Fibroblast of skin of right biceps (primary cell): ENCODE data around the gene RSU1.

Source experiments
- DNase-seq: peaks from one replicate; pipeline ENCODE4 v3.0.0-alpha.2; 2013

Gene RSU1

DNA sequence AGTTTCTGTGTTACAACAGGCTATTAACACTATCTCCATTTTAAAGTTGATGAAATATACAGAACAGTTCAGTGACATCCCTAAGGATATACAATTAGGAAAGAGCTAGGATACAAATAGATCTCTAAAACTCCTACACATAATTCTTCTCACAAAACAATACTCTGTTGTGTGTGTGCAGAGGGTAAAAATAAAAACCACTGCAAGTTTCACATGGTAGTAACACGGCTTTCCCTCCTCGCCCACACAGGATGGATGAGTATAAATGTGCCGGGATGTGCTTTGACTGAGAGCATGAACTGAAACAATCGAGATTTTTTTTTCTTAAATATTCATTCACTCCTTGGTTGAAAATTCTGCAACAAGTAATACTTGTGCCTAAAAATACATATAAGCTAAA is 164.0 kb downstream of the RSU1 start:
- no peak for DNase-seq

DNA sequence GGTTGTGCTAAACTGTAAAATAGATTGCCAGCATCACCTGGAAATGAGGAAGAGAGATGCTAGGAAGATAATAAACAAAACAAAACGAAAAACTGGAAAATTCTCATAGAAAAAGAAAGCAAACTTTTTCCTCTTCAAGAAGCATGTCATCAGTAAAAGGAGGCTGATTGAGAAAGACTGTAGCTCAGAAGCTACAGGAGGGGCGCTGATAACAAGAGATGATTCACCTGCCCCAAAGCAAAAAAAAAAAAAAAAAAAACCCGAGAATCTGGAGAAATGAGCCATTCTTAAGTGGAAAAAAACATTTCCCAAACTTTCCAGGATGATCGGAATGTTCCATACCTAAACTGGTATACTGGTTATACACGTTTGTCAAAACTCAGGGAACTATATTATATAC is 165.1 kb downstream of the RSU1 start:
- DNase-seq = no peak

DNA sequence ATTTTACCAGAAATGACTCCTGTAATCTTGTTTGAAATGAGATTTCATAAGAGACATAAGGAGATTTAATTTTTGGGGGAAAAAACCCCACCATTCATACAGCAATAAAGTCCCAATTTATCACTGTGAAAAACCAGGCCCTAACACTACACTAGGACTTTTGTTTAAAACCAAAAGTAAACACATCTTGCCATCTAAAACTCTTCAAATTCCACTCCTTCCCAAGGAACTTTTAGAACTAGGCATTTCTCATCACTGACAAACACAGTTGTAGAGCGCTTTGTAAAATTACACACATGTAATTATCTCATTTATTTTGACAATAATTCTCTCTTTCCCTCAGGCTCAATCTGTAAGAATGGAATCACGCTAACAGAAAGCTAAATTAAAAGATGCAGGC is 167.5 kb downstream of the RSU1 start:
- DNase-seq = no peak

DNA sequence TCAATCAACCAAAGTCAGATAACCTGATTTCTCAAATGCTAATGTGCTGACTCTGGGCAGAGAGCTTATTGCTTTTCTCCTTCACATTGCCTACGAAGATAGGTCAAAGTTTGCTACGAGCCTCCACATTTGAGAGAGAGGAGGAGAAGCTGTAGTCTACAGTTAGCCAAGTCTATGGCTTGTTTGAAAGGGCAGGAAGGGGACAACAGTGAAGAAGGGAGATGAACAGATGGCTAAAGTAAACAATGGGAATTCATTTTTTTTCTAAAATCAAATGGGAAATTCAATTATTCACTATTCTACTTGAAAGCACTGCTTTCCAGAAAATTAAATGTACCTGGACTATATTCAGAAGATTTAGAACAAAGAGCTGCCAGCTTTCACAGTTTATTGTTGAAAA is 168.9 kb downstream of the RSU1 start:
- DNase-seq = no peak

GRCh38 chr10:16646181-16647059 is 170.8 kb downstream of the RSU1 start:
- peak; percentile 16 for DNase-seq

DNA sequence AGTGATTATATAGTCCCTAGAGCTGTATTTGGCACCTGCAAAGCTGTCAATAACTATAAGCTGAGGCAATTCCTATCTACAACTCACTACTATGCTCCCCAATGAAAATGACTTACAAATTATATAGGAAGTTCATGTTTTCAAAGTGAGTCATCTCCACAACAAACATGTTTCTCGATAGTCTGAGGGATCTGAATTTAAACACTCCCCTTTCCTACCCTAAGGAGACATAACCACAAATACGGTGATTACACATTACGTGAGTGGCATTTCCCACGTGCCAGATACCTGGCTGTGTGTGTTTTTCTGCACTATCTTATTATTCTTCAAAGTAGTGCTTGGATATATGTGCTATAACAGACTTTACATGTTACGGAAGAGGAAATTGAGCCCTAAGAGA is 173.1 kb downstream of the RSU1 start:
- DNase-seq = peak; percentile 62

- DNase-seq = no peak
Observed at GRCh38 chr10:16643502-16643901, 173.7 kb downstream of the RSU1 start.

DNA sequence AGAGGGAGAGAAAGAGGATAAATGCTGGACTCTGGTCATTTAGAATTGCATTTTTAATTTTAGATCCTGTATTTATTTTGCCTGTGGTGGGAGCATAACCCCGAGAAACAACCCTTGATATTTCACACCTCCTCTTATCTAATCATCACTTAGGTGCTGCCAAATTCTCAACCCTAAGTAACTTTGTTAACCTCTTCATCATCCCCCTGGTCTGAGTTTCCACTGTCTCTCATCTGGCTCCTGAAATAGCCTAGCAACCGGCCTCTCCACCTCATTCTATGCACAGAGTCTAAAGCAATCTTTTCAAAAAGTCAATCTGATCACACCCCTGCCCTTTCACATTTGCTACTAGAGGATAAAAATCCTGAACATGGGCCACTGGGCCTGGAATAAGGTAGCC is 177.1 kb downstream of the RSU1 start:
- DNase-seq = no peak

- no peak for DNase-seq
Observed at GRCh38 chr10:16639471-16639870, 177.8 kb downstream of the RSU1 start.

DNA sequence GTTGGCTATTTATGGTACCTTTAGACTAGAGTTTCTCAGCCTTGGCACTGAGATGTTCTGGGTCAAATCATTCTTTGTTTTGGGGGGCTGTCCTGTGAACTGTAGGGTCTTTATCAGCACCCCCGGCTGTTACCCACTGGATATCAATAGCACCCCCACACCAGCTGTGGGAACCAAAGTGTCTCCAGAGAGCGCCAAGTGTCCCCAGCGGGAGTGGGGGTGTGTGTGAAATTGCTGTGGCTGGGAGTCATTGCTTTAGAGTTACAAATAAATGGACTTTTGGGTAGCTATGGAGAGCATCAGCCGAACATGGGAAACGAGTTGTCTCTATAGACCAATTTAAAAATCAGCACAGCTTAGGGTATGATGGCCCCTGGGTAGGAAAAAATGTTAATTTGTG is 184.2 kb downstream of the RSU1 start:
- DNase-seq = no peak

GRCh38 chr10:16626697-16627096 is 190.5 kb downstream of the RSU1 start:
- DNase-seq = no peak

GRCh38 chr10:16612981-16613355 is 204.3 kb downstream of the RSU1 start:
- no peak for DNase-seq

- peak; percentile 43 for DNase-seq
Observed at GRCh38 chr10:16612115-16612980, 204.9 kb downstream of the RSU1 start.

DNA sequence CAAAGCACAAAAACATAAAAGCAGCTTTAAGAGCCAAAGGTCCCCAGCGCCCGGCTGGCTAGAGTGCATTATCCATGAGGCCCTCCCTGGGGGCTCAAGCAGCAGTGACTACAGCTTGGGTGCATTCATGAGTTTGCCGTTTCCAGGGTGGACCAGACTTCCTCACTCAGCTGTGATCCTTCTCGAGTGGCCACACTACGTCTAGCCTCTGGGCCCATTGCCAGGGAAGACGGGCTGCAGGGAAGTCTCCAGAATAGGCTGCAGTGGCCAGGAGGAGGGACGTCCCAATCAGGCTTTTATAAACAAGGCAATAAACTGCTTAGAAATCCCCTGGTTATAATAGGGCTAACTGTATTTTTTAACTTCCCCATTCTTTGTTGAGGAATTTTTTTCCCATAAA is 206.2 kb downstream of the RSU1 start:
- DNase-seq = no peak

- DNase-seq = no peak
Observed at GRCh38 chr10:16609211-16609610, 208.0 kb downstream of the RSU1 start.

- no peak for DNase-seq
Observed at GRCh38 chr10:16606923-16607322, 210.3 kb downstream of the RSU1 start.

GRCh38 chr10:16606421-16606820 is 210.8 kb downstream of the RSU1 start:
- peak; percentile 17 for DNase-seq

DNA sequence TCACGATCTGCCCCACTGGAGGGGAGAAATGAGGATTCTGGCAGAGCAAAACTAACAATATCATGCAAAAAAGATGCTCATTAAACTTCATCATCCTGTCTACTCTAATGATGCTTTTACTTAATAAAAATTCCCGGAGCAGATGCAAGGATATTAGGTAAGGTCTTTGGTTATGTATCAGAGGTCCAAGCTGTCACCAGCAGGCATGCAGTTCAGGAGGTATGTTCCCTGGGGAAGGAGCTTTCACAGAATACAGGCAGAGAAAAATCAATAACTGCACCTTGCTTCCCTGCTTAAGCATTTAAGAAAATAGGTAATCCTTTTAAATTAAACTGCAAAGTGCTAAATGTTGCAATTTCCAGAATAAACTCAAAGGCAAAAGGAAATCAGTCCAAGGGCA is 213.9 kb downstream of the RSU1 start:
- no peak for DNase-seq

GRCh38 chr10:16602104-16602775 is 215.0 kb downstream of the RSU1 start:
- DNase-seq = no peak

DNA sequence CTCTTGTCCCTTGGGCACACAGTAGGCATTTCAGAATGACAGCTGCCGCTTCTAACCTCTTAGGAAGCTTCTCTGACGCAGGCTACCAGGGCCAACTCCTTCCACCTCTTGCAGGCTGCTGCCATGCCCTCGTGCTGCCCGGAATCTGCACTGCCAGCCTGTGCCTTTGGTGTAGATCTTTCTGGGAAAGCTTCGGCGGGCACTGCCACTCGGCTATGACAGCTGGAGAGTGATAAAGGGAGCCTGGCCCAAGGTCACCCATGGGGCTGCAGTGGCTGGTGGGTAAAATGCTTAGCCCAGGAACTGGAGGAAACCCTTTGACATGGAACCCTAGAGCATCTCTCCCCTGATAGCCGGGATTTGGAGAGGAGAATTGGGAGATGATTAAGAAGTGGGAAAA is 217.6 kb downstream of the RSU1 start:
- no peak for DNase-seq

DNA sequence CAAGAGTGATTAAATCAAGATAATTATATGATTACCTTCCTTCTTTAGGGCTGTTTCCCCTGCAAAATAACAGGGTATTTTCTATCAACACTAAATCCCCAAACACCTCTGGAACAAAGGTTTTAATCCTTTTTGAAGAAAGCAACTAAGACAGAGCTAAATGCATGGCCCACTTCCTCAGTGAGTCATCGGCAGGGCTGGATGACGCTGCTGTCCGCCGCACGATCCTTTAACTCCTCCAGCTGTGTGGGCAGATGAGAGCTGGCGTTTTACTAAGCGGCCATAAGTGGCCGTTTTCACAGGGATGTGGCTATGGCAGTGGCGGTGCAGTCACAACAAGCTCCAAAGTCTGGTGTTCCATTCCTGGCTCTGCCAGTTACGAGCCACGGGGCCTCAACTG is 219.6 kb downstream of the RSU1 start:
- DNase-seq = peak; percentile 27

DNA sequence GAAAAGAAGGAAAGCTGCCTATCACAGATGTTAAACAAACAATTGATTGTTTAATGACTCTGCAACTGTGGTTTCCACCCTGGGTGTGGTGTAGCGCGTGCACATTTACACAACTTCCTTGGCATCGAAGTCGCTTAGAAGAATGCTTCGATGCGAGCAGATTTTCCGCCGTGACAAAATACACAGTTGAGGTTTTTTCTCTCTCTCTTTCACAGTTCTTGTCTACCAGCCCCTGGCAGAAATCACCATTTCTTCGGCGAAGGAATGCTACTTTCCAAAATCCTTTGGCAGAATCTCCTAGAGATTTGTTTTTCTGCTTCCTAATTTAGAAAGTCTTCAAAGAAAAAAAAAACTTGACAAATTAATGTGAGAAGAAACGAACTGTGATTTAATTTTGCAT is 224.8 kb downstream of the RSU1 start:
- no peak for DNase-seq

DNA sequence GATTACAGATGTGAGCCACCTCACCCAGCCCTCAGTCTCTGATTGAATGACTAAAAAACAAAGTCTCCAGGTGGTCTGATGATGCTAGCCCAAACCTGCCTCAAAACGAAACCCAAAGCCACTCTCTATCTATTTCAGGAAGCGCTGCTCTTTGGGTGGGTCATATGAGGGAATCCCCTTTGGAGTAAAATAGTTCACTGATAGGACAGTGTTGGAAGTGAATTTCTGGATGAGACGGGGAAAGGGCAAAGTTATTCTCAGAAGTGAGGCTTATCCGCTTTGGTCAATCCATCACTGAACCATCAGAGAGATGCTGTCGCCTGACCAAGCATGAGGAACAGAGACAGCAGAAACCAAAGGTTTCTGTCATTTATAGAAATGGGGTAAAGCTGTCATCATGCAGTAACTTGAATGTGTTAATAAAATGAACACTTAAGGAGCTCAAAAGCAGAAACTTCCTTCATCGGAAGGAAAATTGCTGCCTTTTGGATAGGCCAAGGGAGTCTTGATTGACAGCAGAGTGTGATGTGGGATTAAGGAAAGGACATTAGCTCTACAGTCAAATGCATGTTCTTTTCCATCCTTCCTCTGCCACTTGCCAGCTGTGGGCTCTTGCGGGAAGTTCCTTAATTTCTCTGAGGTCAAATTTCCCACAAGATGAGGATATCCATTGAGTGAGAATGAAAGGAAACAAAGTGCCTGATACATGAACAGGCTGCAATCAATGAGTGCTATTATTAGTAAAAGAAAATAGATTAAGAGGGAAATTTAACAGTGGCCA is 230.7 kb downstream of the RSU1 start:
- no peak for DNase-seq
